PFSK-1 (cell line): ENCODE data around the gene THOC7.

Experiments used
- FOXP2 ChIP-seq: optimal IDR thresholded peaks from 2 replicates; pipeline ENCODE3; 2011; ENCODE audit warnings: borderline replicate concordance, control low read depth, inconsistent platforms; ENCODE audit not compliant: insufficient read depth; ENCODE audit errors: extremely low read length, extremely low read depth
- POLR2AphosphoS5 ChIP-seq: IDR thresholded peaks from 2 replicates; pipeline ENCODE4 v1.6.1; 2012; ENCODE audit warnings: low read depth, mild to moderate bottlenecking, control low read depth, low read length, moderate library complexity
- SIN3A ChIP-seq: IDR thresholded peaks from 2 replicates; pipeline ENCODE4 v1.6.1; 2012; ENCODE audit warnings: mild to moderate bottlenecking, low read length, moderate library complexity, borderline replicate concordance; ENCODE audit not compliant: insufficient read depth
- TAF1 ChIP-seq: IDR thresholded peaks from 2 replicates; pipeline ENCODE4 v1.6.1; 2012; ENCODE audit warnings: low read length, control low read depth, borderline replicate concordance; ENCODE audit not compliant: insufficient read depth
- TF ChIP-seq, protein P1 (sequence below), 2 experiments: IDR thresholded peaks; 2 replicates each; pipeline versions ENCODE4 v1.6.1 to v1.8.0; 2011 to 2012; ENCODE audit warnings: low read depth in 2 of 2, low read length in 2 of 2, control low read depth in 1 of 2, inconsistent platforms in 1 of 2, mild to moderate bottlenecking in 1 of 2, moderate library complexity in 1 of 2; ENCODE audit not compliant: insufficient read depth in 1 of 2

Gene THOC7

GRCh38 chr3:63875510-63875909, 11.9 kb upstream of the THOC7 start:
- TF ChIP-seq SIN3A, result no peak
- TF ChIP-seq FOXP2, result no peak
- TF ChIP-seq, protein P1, sequence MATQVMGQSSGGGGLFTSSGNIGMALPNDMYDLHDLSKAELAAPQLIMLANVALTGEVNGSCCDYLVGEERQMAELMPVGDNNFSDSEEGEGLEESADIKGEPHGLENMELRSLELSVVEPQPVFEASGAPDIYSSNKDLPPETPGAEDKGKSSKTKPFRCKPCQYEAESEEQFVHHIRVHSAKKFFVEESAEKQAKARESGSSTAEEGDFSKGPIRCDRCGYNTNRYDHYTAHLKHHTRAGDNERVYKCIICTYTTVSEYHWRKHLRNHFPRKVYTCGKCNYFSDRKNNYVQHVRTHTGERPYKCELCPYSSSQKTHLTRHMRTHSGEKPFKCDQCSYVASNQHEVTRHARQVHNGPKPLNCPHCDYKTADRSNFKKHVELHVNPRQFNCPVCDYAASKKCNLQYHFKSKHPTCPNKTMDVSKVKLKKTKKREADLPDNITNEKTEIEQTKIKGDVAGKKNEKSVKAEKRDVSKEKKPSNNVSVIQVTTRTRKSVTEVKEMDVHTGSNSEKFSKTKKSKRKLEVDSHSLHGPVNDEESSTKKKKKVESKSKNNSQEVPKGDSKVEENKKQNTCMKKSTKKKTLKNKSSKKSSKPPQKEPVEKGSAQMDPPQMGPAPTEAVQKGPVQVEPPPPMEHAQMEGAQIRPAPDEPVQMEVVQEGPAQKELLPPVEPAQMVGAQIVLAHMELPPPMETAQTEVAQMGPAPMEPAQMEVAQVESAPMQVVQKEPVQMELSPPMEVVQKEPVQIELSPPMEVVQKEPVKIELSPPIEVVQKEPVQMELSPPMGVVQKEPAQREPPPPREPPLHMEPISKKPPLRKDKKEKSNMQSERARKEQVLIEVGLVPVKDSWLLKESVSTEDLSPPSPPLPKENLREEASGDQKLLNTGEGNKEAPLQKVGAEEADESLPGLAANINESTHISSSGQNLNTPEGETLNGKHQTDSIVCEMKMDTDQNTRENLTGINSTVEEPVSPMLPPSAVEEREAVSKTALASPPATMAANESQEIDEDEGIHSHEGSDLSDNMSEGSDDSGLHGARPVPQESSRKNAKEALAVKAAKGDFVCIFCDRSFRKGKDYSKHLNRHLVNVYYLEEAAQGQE (IDR thresholded peaks at IDR 0.05; ENCODE audit: insufficient read depth in 1 of 2, low read depth in 2 of 2, low read length in 2 of 2), result no peak
- TF ChIP-seq TAF1, result no peak
- no peak for TF ChIP-seq POLR2AphosphoS5

- TF ChIP-seq TAF1 (no peak), FOXP2 (no peak), SIN3A (no peak), POLR2AphosphoS5 (no peak)
- TF ChIP-seq, protein P1 (IDR thresholded peaks at IDR 0.05; ENCODE audit: insufficient read depth in 1 of 2, low read depth in 2 of 2, low read length in 2 of 2), result no peak
Observed at GRCh38 chr3:63874769-63875168, 11.2 kb upstream of the THOC7 start.

DNA sequence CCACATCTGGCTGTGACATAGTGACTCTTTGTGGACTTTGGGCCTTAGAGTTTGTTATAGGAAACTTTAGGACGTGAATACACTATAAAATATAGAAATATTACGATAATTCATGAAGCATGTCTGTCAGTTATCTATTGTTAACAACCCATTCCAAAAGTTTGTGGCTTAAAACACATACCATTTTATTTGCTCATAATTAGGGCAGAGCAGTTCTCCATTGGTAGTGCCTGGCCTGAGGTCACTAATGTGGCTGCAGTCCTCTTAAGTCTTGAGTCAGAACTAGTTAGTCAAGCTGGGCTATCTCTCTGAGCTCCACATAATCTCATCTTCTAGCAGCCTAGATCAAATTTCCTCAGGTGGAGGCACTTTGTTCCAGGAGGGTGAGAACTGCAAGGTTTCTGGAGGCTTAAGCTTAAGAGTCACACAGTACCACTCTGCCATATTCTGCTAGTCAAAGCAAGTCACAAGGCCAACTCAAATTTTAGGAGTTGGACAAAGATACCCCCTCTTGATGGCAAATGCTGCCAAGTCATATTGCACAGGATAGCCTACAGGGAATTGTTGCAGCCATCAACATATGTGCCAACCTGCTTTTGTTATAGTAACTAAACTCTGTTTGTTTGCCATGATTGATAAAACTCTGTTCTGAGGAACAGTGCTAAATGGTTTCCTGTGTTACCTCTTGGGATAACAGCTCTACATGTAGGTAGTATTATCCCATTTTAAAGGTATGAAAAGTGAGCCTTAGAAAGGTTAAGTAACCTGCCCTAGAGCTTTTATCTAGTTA, 8.7 kb upstream of the THOC7 start:
- no peak for TF ChIP-seq SIN3A
- no peak for TF ChIP-seq FOXP2
- TF ChIP-seq TAF1, result no peak
- TF ChIP-seq, protein P1 (IDR thresholded peaks at IDR 0.05; ENCODE audit: insufficient read depth in 1 of 2, low read depth in 2 of 2, low read length in 2 of 2), result no peak
- no peak for TF ChIP-seq POLR2AphosphoS5

DNA sequence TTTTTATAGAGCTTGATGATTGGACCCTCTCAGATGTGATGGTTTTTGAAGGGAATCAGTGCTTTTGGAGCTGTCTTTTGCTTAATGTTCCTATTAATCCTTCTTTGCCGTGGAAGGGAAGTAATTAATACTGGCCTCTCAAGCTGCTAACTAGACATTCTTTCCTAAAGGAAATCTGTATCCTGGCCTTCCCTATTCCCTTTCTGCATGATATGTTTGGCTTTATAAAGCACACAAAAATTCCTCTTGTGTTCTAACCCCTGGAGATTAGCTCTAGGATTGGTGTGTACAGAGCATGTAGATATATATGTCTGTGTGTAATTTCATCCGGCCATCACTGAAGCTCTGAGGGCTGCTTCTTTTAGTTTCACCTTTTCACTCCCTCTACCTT, 7.0 kb upstream of the THOC7 start:
- TF ChIP-seq, protein P1 (IDR thresholded peaks at IDR 0.05; ENCODE audit: insufficient read depth in 1 of 2, low read depth in 2 of 2, low read length in 2 of 2), result no peak
- TF ChIP-seq POLR2AphosphoS5 (no peak), TAF1 (no peak), FOXP2 (no peak), SIN3A (no peak)
